WTC11 (cell line): Measurements from ENCODE around the gene DBN1. TPM values are rescaled to one million over a fixed set of nuclear protein-coding genes. Genes with fewer than 3 reads are reported as not detected.
A peak's percentile ranks its signal among the peaks of the same experiment; 100 is the strongest.

Experiments used
- ATAC-seq: fragments of 200-7000 bp; cut with Tn5 transposase; 2 replicates; pipeline ENCODE4 v1.10.0; 2021; ENCODE audit warnings: mild to moderate bottlenecking, moderate library complexity
- CTCF ChIA-PET: fragments of 300-600 bp; sonication (Branson Sonifier 250); formaldehyde crosslinking; loops from one replicate; lab custom pipeline; 2021; ENCODE audit warnings: antibody characterized with exemption; lab: Charles Lee
- POLR2A ChIA-PET: fragments of 350-600 bp; sonication (Branson Sonifier 250); formaldehyde crosslinking; loops from one replicate; lab custom pipeline; 2021; ENCODE audit warnings: antibody characterized with exemption; lab: Charles Lee
- DNase-seq: peaks from one replicate; pipeline ENCODE4 v3.0.0; 2021; ENCODE audit warnings: low spot score
- H3K27ac Mint-ChIP-seq: 2 replicates; pipeline ENCODE4 v1.8.0; 2021; ENCODE audit warnings: mixed read lengths
- H3K27me3 Mint-ChIP-seq: 2 replicates; pipeline ENCODE4 v1.8.0; 2021; ENCODE audit warnings: low read depth, mild to moderate bottlenecking, moderate library complexity, mixed read lengths
- H3K36me3 Mint-ChIP-seq: 2 replicates; pipeline ENCODE4 v1.8.0; 2021; ENCODE audit warnings: mixed read lengths
- H3K4me1 Mint-ChIP-seq: 2 replicates; pipeline ENCODE4 v1.8.0; 2022; ENCODE audit warnings: mixed read lengths
- H3K4me3 Mint-ChIP-seq: 2 replicates; pipeline ENCODE4 v1.8.0; 2021; ENCODE audit warnings: mild to moderate bottlenecking, moderate library complexity, mixed read lengths
- H3K9me3 Mint-ChIP-seq: 2 replicates; pipeline ENCODE4 v1.8.0; 2021; ENCODE audit warnings: mixed read lengths
- ESRRA ChIP-seq: sonication (generic); formaldehyde crosslinking; IDR thresholded peaks from 2 replicates; pipeline ENCODE4 v1.8.1; 2022; ENCODE audit warnings: mild to moderate bottlenecking, missing genetic modification reagents, borderline replicate concordance
- FOXP1 ChIP-seq: sonication (generic); formaldehyde crosslinking; IDR thresholded peaks from 2 replicates; pipeline ENCODE4 v1.8.0; 2022; ENCODE audit warnings: missing genetic modification reagents, mild to moderate bottlenecking, moderate library complexity, borderline replicate concordance
- KAT7 ChIP-seq: sonication (generic); formaldehyde crosslinking; IDR thresholded peaks from 2 replicates; pipeline ENCODE4 v1.8.1; 2023; ENCODE audit warnings: missing genetic modification reagents, mild to moderate bottlenecking, borderline replicate concordance
- NR1H2 ChIP-seq: sonication (generic); formaldehyde crosslinking; IDR thresholded peaks from 2 replicates; pipeline ENCODE4 v1.9.0; 2021; ENCODE audit warnings: mild to moderate bottlenecking, moderate library complexity, missing genetic modification reagents
- RELA ChIP-seq: sonication (generic); formaldehyde crosslinking; IDR thresholded peaks from 2 replicates; pipeline ENCODE4 v1.8.1; 2022; ENCODE audit warnings: missing genetic modification reagents, mild to moderate bottlenecking, borderline replicate concordance
- USF2 ChIP-seq: sonication (generic); formaldehyde crosslinking; IDR thresholded peaks from 2 replicates; pipeline ENCODE4 v1.8.1; 2023; ENCODE audit warnings: mild to moderate bottlenecking, missing genetic modification reagents, moderate library complexity
- ZNF121 ChIP-seq: sonication (generic); formaldehyde crosslinking; IDR thresholded peaks from 2 replicates; pipeline ENCODE4 v1.8.0; 2023; ENCODE audit warnings: missing genetic modification reagents
- ZNF219 ChIP-seq: sonication (generic); formaldehyde crosslinking; IDR thresholded peaks from 2 replicates; pipeline ENCODE4 v1.8.0; 2023; ENCODE audit warnings: missing genetic modification reagents, mild to moderate bottlenecking, borderline replicate concordance
- ZNF281 ChIP-seq: sonication (generic); formaldehyde crosslinking; IDR thresholded peaks from 2 replicates; pipeline ENCODE4 v1.8.0; 2023; ENCODE audit warnings: mild to moderate bottlenecking, missing genetic modification reagents
- ZNF425 ChIP-seq: fragments of 250-450 bp; sonication (Bioruptor Pico); conservative IDR thresholded peaks from 2 replicates; pipeline ENCODE4 v1.9.0; 2021; ENCODE audit warnings: mild to moderate bottlenecking
- total RNA-seq: library from RNA; stranded (reverse); gene quantifications from 3 replicates; pipeline ENCODE4 v1.2.3, GENCODE V29; 2021

DBN1 gene
- total RNA-seq, 1 experiment from 2014 or later: 288 TPM

- no peaks in the 10 kb centered on the region for H3K27me3 Mint-ChIP-seq
- H3K4me1 Mint-ChIP-seq: peaks cover 8% of the 10 kb centered on the region
- CTCF ChIA-PET: interaction anchor here (1.3 to 1.9 kb wide), 2 partner anchors 8 to 9 kb away, joined by 4 to 6 read pairs; no protein-coding TSS in a partner anchor
- H3K36me3 Mint-ChIP-seq: peaks cover 70% of the 10 kb centered on the region
- H3K27ac Mint-ChIP-seq: no peak overlapping the region
- DNase-seq (no peak), ATAC-seq (no peak)
- POLR2A ChIA-PET: no interaction called here
- no peak overlapping the region for H3K4me3 Mint-ChIP-seq
- peaks cover 10% of the 10 kb centered on the region for H3K9me3 Mint-ChIP-seq
- TF ChIP-seq USF2 (CRISPR knock-in tag) (no peak), ESRRA (CRISPR knock-in tag) (no peak), NR1H2 (CRISPR knock-in tag) (no peak), ZNF425 (CRISPR knock-in tag) (no peak), ZNF121 (CRISPR knock-in tag) (no peak), KAT7 (CRISPR knock-in tag) (no peak), ZNF281 (CRISPR knock-in tag) (no peak), FOXP1 (CRISPR knock-in tag) (no peak)
- TF ChIP-seq, all 79 proteins: peak for 0
Measured at GRCh38 chr5:177465044-177465443, 8.4 kb downstream of the DBN1 start.

GRCh38 chr5:177462021-177462670, 11.3 kb downstream of the DBN1 start:
- H3K4me3 Mint-ChIP-seq: no peak overlapping the region
- peaks cover 62% of the 10 kb centered on the region for H3K36me3 Mint-ChIP-seq
- DNase-seq: no peak
- H3K27ac Mint-ChIP-seq: no peak overlapping the region
- TF ChIP-seq ZNF219 (CRISPR knock-in tag): no peak
- ATAC-seq: no peak
- no peaks in the 10 kb centered on the region for H3K27me3 Mint-ChIP-seq
- H3K4me1 Mint-ChIP-seq: peaks cover 4% of the 10 kb centered on the region
- POLR2A ChIA-PET: no interaction called here
- CTCF ChIA-PET: no interaction called here
- peaks cover 10% of the 10 kb centered on the region for H3K9me3 Mint-ChIP-seq

GRCh38 chr5:177459819-177460628, 13.4 kb downstream of the DBN1 start:
- TF ChIP-seq RELA (CRISPR knock-in tag) (0 out of 2 replicates have a peak, but pooled peaks have one; percentile 46), USF2 (CRISPR knock-in tag) (no peak)
- H3K9me3 Mint-ChIP-seq: peaks cover under 1% of the 10 kb centered on the region
- ChIA-PET POLR2A (interaction anchor here (1.1 kb wide), 2 partner anchors 9 to 12 kb away, joined by 4 read pairs; no protein-coding TSS in a partner anchor), CTCF (interaction anchor here (1.0 to 1.4 kb wide), 2 partner anchors 29 to 35 kb away, joined by 3 to 5 read pairs; no protein-coding TSS in a partner anchor)
- peaks cover 43% of the 10 kb centered on the region for H3K36me3 Mint-ChIP-seq
- H3K4me3 Mint-ChIP-seq: no peak overlapping the region
- no peaks in the 10 kb centered on the region for H3K27me3 Mint-ChIP-seq
- DNase-seq (no peak), ATAC-seq (no peak)
- peaks cover 12% of the 10 kb centered on the region for H3K4me1 Mint-ChIP-seq
- no peak overlapping the region for H3K27ac Mint-ChIP-seq
